Measurements from ENCODE around the gene MRAP2.

- TF ChIP-seq POLR2A (IDR thresholded peaks at IDR 0.05; ENCODE audit: low read length) (no peak), GATA1 (IDR thresholded peaks at IDR 0.05; ENCODE audit: low read depth, low read length) (no peak)
These were observed at the start of gene MRAP2 for GRCh38 chr6:84033523-84034451.
